HCT116 (cell line): ENCODE measurements around the gene NCOA5. TPM values are rescaled to one million over a fixed set of nuclear protein-coding genes. Genes with fewer than 3 reads are reported as not detected.

ENCODE experiments used
- ATAC-seq: fragments of 200-7000 bp; cut with Tn5 transposase; 2 replicates; pipeline ENCODE4 v1.9.1; 2020; ENCODE audit warnings: mild to moderate bottlenecking, moderate library complexity
- BruUV-seq: library from RNA; stranded (reverse); fragments of 400-500 nt; replicated peaks from 2 replicates; lab custom pipeline; 2021; lab: Mats Ljungman, UMichigan
- CTCF ChIA-PET: fragments of 300-600 bp; sonication (Branson Sonifier 250); formaldehyde crosslinking; loops from one replicate; lab custom pipeline; 2021; ENCODE audit warnings: antibody characterized with exemption; lab: Charles Lee
- POLR2A ChIA-PET: fragments of 300-600, 350-600 bp; sonication (Branson Sonifier 250); formaldehyde crosslinking; loops from one replicate; lab custom pipeline; 2021; ENCODE audit warnings: antibody characterized with exemption; lab: Charles Lee
- RAD21 ChIA-PET, 2 experiments: fragments of 300-600 bp; sonication (Branson Sonifier 250); formaldehyde crosslinking; loops; one replicate each; lab custom pipeline; 2023; ENCODE audit warnings: low total read pairs in 2 of 2; ENCODE audit not compliant: uncharacterized antibody in 2 of 2, unreplicated experiment in 2 of 2, low non-redundant PET in 1 of 2; lab: Charles Lee
- DNase-seq: peaks from one replicate; pipeline ENCODE4 v3.0.0-alpha.2; 2010; ENCODE audit warnings: low read depth, low spot score
- H2AFZ ChIP-seq: fragments of 200-600 bp; shearing (Covaris generic), sonication (generic); 2 replicates; pipeline ENCODE4 v1.6.1; 2017; ENCODE audit warnings: low read depth, mixed run types, mixed read lengths, antibody characterized with exemption, low read length; ENCODE audit not compliant: poor library complexity, severe bottlenecking
- H3K27ac ChIP-seq: 2 replicates; pipeline ENCODE4 v1.5.1; 2012; ENCODE audit warnings: low read depth, low read length
- H3K27me3 ChIP-seq: fragments of 200-600 bp; sonication (generic); 2 replicates; pipeline ENCODE4 v1.6.1; 2016; ENCODE audit warnings: mixed run types, low read length, mixed read lengths; ENCODE audit not compliant: insufficient read depth
- H3K36me3 ChIP-seq, 2 experiments: fragments of 200-500 bp in 1 of 2; fragments of 200-600 bp in 1 of 2; sonication (Bioruptor generic) in 1 of 2; sonication (generic) in 1 of 2; 2 replicates each; pipeline versions ENCODE4 v1.5.1 to v1.6.1; 2014 to 2016; ENCODE audit warnings: low read length in 2 of 2, inconsistent platforms in 1 of 2, mixed read lengths in 1 of 2, mixed run types in 1 of 2; ENCODE audit not compliant: insufficient read depth in 2 of 2, control insufficient read depth in 1 of 2
- H3K4me1 ChIP-seq, 2 experiments: fragments of 200-600 bp in 1 of 2; sonication (generic) in 1 of 2; 2 replicates each; pipeline versions ENCODE4 v1.5.1 to v1.6.1; 2012 to 2017; ENCODE audit warnings: low read length in 2 of 2, inconsistent platforms in 1 of 2, mild to moderate bottlenecking in 1 of 2, mixed read lengths in 1 of 2, mixed run types in 1 of 2, moderate library complexity in 1 of 2; ENCODE audit not compliant: insufficient read depth in 2 of 2, control insufficient read depth in 1 of 2
- H3K4me2 ChIP-seq: fragments of 200-600 bp; sonication (generic); 2 replicates; pipeline ENCODE4 v1.6.1; 2017; ENCODE audit warnings: mixed run types, low read length, mixed read lengths
- H3K4me3 ChIP-seq, 2 experiments: fragments of 200-600 bp in 1 of 2; sonication (generic) in 1 of 2; replicated peaks in 1 of 2; 2 replicates each; pipeline ENCODE4 v1.5.1; 2011 to 2016; ENCODE audit warnings: low read length in 2 of 2, control low read depth in 1 of 2, low read depth in 1 of 2, mild to moderate bottlenecking in 1 of 2, mixed read lengths in 1 of 2, mixed run types in 1 of 2
- H3K79me2 ChIP-seq: fragments of 200-600 bp; sonication (generic); 2 replicates; pipeline ENCODE4 v1.6.1; 2017; ENCODE audit warnings: mild to moderate bottlenecking, mixed run types, low read length, moderate library complexity, mixed read lengths; ENCODE audit not compliant: insufficient read depth
- H3K9ac ChIP-seq: fragments of 200-600 bp; sonication (generic); 2 replicates; pipeline ENCODE4 v1.6.1; 2016; ENCODE audit warnings: low read length, mixed read lengths
- H3K9me2 ChIP-seq: fragments of 200-600 bp; sonication (generic), shearing (Covaris generic); 2 replicates; pipeline ENCODE4 v1.6.1; 2017; ENCODE audit warnings: mixed run types, mild to moderate bottlenecking, moderate library complexity; ENCODE audit not compliant: insufficient read depth
- H3K9me3 ChIP-seq, 2 experiments: fragments of 200-500 bp in 1 of 2; fragments of 200-600 bp in 1 of 2; sonication (Bioruptor generic) in 1 of 2; sonication (generic) in 1 of 2; 2 replicates each; pipeline ENCODE4 v1.6.1; 2014 to 2017; ENCODE audit warnings: low read length in 2 of 2, mixed read lengths in 2 of 2, inconsistent platforms in 1 of 2, low read depth in 1 of 2, mild to moderate bottlenecking in 1 of 2, mixed run types in 1 of 2, moderate library complexity in 1 of 2; ENCODE audit not compliant: control insufficient read depth in 1 of 2, insufficient read depth in 1 of 2
- H4K20me1 ChIP-seq: fragments of 200-600 bp; sonication (generic), shearing (Covaris generic); 2 replicates; pipeline ENCODE4 v1.6.1; 2017; ENCODE audit warnings: mixed run types, mild to moderate bottlenecking, moderate library complexity; ENCODE audit not compliant: insufficient read depth
- CBX3 ChIP-seq: IDR thresholded peaks from 2 replicates; pipeline ENCODE4 v1.6.1; 2012; ENCODE audit warnings: low read depth
- CEBPB ChIP-seq: IDR thresholded peaks from 2 replicates; pipeline ENCODE4 v1.6.1; 2012; ENCODE audit warnings: low read depth
- CTCF ChIP-seq, 3 experiments: fragments of 200-600 bp in 1 of 3; sonication (generic) in 1 of 3; IDR thresholded peaks in 2 of 3; conservative IDR thresholded peaks in 1 of 3; 2 replicates each; pipeline ENCODE4 v1.5.1; 2012 to 2017; ENCODE audit warnings: low read depth in 2 of 3, low read length in 2 of 3, antibody characterized with exemption in 1 of 3, borderline replicate concordance in 1 of 3, control low read depth in 1 of 3, mild to moderate bottlenecking in 1 of 3, mixed read lengths in 1 of 3, mixed run types in 1 of 3, moderate library complexity in 1 of 3; ENCODE audit not compliant: insufficient read depth in 1 of 3
- EGR1 ChIP-seq: IDR thresholded peaks from 2 replicates; pipeline ENCODE4 v1.6.1; 2012; ENCODE audit warnings: low read depth
- FOSL1 ChIP-seq: IDR thresholded peaks from 2 replicates; pipeline ENCODE4 v1.6.1; 2012; ENCODE audit warnings: low read depth
- POLR2AphosphoS5 ChIP-seq: IDR thresholded peaks from 2 replicates; pipeline ENCODE4 v1.6.1; 2011; ENCODE audit warnings: mild to moderate bottlenecking, low read depth, low read length, moderate library complexity
- RAD21 ChIP-seq: IDR thresholded peaks from 2 replicates; pipeline ENCODE4 v1.6.1; 2012; ENCODE audit warnings: low read depth, mild to moderate bottlenecking
- SIN3A ChIP-seq: IDR thresholded peaks from 2 replicates; pipeline ENCODE4 v1.6.1; 2012; ENCODE audit warnings: low read depth
- TCF7L2 ChIP-seq: IDR thresholded peaks from 2 replicates; pipeline ENCODE4 v1.7.0; 2011; ENCODE audit warnings: borderline replicate concordance, inconsistent platforms; ENCODE audit not compliant: insufficient read depth, insufficient read length; ENCODE audit errors: extremely low read depth
- ZFX ChIP-seq: fragments of 450-650 bp; IDR thresholded peaks from 2 replicates; pipeline ENCODE4 v1.6.1; 2017
- intact Hi-C: fragments of 100-400 bp; cut with micrococcal nuclease; formaldehyde crosslinking; loops from 2 replicates; pipeline ENCODE4 v1.10.0; 2022
- total RNA-seq: library from RNA; stranded (reverse); gene quantifications from one replicate; pipeline ENCODE4 v1.2.1, GENCODE V29; 2021; ENCODE audit not compliant: unreplicated experiment
- TF ChIP-seq, protein P1 (sequence below): IDR thresholded peaks from 2 replicates; pipeline ENCODE4 v1.6.1; 2012
- TF ChIP-seq, protein P2 (sequence below): IDR thresholded peaks from 2 replicates; pipeline ENCODE4 v1.6.1; 2012
- TF ChIP-seq, protein P3 (sequence below): IDR thresholded peaks from 2 replicates; pipeline ENCODE4 v1.6.1; 2011; ENCODE audit warnings: mild to moderate bottlenecking, low read length, moderate library complexity; ENCODE audit not compliant: insufficient replicate concordance; ENCODE audit errors: extremely low read depth

NCOA5 gene
- total RNA-seq, 1 experiment from 2014 or later: 31.6 TPM

- intact Hi-C loops: no loop called here
- RAD21 ChIA-PET: no interaction called here
- Histone ChIP-seq H3K9me2 (no peaks in the 10 kb centered on the region), H2AFZ (no peak overlapping the region), H3K36me3 (no peaks in the 10 kb centered on the region), H3K4me2 (no peak overlapping the region), H3K79me2 (no peaks in the 10 kb centered on the region), H3K27ac (no peak overlapping the region), H3K4me3 (no peak overlapping the region), H3K4me1 (no peaks in the 10 kb centered on the region), H3K9ac (no peak overlapping the region), H4K20me1 (no peaks in the 10 kb centered on the region), H3K27me3 (peaks cover 52% of the 10 kb centered on the region), H3K9me3 (no peaks in the 10 kb centered on the region)
- CTCF ChIA-PET: no interaction called here
- BruUV-seq: no TSS peak
- DNase-seq: no peak
- POLR2A ChIA-PET: no interaction called here
- no peak for ATAC-seq
- TF ChIP-seq CTCF (IDR thresholded peaks at IDR 0.05 in 2 of 3, conservative IDR thresholded peaks at IDR 0.05 in 1 of 3; ENCODE audit: borderline replicate concordance in 1 of 3, insufficient read depth in 1 of 3, low read depth in 2 of 3, low read length in 2 of 3) (no peak), EGR1 (no peak), RAD21 (no peak), TCF7L2 (no peak), CBX3 (no peak), POLR2AphosphoS5 (no peak), FOSL1 (no peak), ZFX (no peak), CEBPB (no peak), SIN3A (no peak)
- TF ChIP-seq, protein P1, sequence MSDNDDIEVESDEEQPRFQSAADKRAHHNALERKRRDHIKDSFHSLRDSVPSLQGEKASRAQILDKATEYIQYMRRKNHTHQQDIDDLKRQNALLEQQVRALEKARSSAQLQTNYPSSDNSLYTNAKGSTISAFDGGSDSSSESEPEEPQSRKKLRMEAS: no peak
- TF ChIP-seq, protein P2, sequence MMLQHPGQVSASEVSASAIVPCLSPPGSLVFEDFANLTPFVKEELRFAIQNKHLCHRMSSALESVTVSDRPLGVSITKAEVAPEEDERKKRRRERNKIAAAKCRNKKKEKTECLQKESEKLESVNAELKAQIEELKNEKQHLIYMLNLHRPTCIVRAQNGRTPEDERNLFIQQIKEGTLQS: no peak
- TF ChIP-seq, protein P3, sequence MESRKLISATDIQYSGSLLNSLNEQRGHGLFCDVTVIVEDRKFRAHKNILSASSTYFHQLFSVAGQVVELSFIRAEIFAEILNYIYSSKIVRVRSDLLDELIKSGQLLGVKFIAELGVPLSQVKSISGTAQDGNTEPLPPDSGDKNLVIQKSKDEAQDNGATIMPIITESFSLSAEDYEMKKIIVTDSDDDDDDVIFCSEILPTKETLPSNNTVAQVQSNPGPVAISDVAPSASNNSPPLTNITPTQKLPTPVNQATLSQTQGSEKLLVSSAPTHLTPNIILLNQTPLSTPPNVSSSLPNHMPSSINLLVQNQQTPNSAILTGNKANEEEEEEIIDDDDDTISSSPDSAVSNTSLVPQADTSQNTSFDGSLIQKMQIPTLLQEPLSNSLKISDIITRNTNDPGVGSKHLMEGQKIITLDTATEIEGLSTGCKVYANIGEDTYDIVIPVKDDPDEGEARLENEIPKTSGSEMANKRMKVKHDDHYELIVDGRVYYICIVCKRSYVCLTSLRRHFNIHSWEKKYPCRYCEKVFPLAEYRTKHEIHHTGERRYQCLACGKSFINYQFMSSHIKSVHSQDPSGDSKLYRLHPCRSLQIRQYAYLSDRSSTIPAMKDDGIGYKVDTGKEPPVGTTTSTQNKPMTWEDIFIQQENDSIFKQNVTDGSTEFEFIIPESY: no peak
These were observed 40.6 kb downstream of the NCOA5 start for GRCh38 chr20:46049190-46049589.
